UCSD-AML1 (cell line): Measurements from ENCODE around the gene ACSS2.
A peak's percentile ranks its signal among the peaks of the same experiment; 100 is the strongest.

Experiments
- DNase-seq: peaks from one replicate; lab custom pipeline; 2025; ENCODE audit not compliant: unreplicated experiment; lab: John Stamatoyannopoulos, UW

ACSS2 gene

GRCh38 chr20:34948030-34948429 lies 71.6 kb downstream of the ACSS2 start:
- DNase-seq, result no peak

- no peak for DNase-seq
These were observed 72.7 kb downstream of the ACSS2 start for GRCh38 chr20:34949120-34949519.

- no peak for DNase-seq
These were observed 74.8 kb downstream of the ACSS2 start for GRCh38 chr20:34951252-34951651.

- no peak for DNase-seq
These were observed 75.2 kb downstream of the ACSS2 start for GRCh38 chr20:34951652-34952051.

- DNase-seq, result no peak
These were observed 76.3 kb downstream of the ACSS2 start for GRCh38 chr20:34952671-34953070.

- no peak for DNase-seq
These were observed 77.5 kb downstream of the ACSS2 start for GRCh38 chr20:34953960-34954359.

- peak; percentile 52 for DNase-seq
These were observed 78.5 kb downstream of the ACSS2 start for GRCh38 chr20:34954904-34955230.

- peak; percentile 98 for DNase-seq
These were observed 79.0 kb downstream of the ACSS2 start, which contains the start of the genes GSS and MYH7B for GRCh38 chr20:34955231-34956040. TSS of gene GSS (minus strand) at chr20:34955806. CDS start at chr20:34951852, 3,954 bp downstream. TSS of gene MYH7B (plus strand) at chr20:34955868. CDS start at chr20:34978006, 22,138 bp downstream.

- no peak for DNase-seq
These were observed 79.6 kb downstream of the ACSS2 start for GRCh38 chr20:34956041-34956458.

GRCh38 chr20:34956751-34957472 lies 80.5 kb downstream of the ACSS2 start:
- no peak for DNase-seq

- DNase-seq, result no peak
These were observed 88.1 kb downstream of the ACSS2 start for GRCh38 chr20:34964486-34964885.

GRCh38 chr20:34965051-34965450 lies 88.6 kb downstream of the ACSS2 start:
- DNase-seq, result no peak

GRCh38 chr20:34967421-34967820 lies 91.0 kb downstream of the ACSS2 start:
- DNase-seq, result no peak

- no peak for DNase-seq
These were observed 91.8 kb downstream of the ACSS2 start for GRCh38 chr20:34968042-34968775.

GRCh38 chr20:34970193-34970840 lies 93.9 kb downstream of the ACSS2 start:
- DNase-seq, result no peak

- DNase-seq, result no peak
These were observed 94.6 kb downstream of the ACSS2 start for GRCh38 chr20:34970846-34971560.

GRCh38 chr20:34971561-34972235 lies 95.3 kb downstream of the ACSS2 start:
- DNase-seq, result no peak

GRCh38 chr20:34974246-34974645 lies 97.8 kb downstream of the ACSS2 start:
- DNase-seq, result no peak

- no peak for DNase-seq
These were observed 99.9 kb downstream of the ACSS2 start for GRCh38 chr20:34976286-34976685.
